H1 (cell line): ENCODE measurements around the gene IKZF3. TPM values are rescaled to one million over a fixed set of nuclear protein-coding genes. Genes with fewer than 3 reads are reported as not detected.

Experiments
- POU5F1 ChIP-seq: IDR thresholded peaks from 2 replicates; pipeline ENCODE4 v1.6.1; 2011; ENCODE audit warnings: low read depth, mild to moderate bottlenecking, low read length, moderate library complexity
- SIN3A ChIP-seq, 2 experiments: IDR thresholded peaks in 1 of 2; conservative IDR thresholded peaks in 1 of 2; 2 replicates each; pipeline ENCODE4 v1.6.1; 2011 to 2012; ENCODE audit warnings: low read length in 2 of 2, improper control_type of control experiment in 1 of 2, low read depth in 1 of 2, mild to moderate bottlenecking in 1 of 2
- polyA plus RNA-seq, 7 experiments: library from polyadenylated mRNA; depleted of rRNA in 3 of 7; stranded (reverse) in 5 of 7; unstranded in 2 of 7; fragments of >200 nt in 5 of 7; fragments of 200-250 nt in 2 of 7; gene quantifications; 1 replicate in 5 of 7; 2 replicates in 1 of 7; 4 replicates in 1 of 7; pipeline versions ENCODE4 v1.2.1 to v1.2.3, GENCODE V29; 2011 to 2013; ENCODE audit warnings: missing spikeins in 2 of 7, mixed read lengths in 2 of 7
- total RNA-seq: library from RNA; stranded (reverse); fragmentation: NEBNext Ultra II Directional; extraction: Animal tissue kit (Norgen Biotek cat#: 25700); gene quantifications from 2 replicates; pipeline ENCODE4 v1.2.1, GENCODE V29; 2021

The IKZF3 gene
- total and polyA plus RNA-seq, 2 of the 8 experiments (the other 6 are each of a cell fraction or from before 2014, with no cell fraction given) = 0.23 to 0.56 TPM

DNA sequence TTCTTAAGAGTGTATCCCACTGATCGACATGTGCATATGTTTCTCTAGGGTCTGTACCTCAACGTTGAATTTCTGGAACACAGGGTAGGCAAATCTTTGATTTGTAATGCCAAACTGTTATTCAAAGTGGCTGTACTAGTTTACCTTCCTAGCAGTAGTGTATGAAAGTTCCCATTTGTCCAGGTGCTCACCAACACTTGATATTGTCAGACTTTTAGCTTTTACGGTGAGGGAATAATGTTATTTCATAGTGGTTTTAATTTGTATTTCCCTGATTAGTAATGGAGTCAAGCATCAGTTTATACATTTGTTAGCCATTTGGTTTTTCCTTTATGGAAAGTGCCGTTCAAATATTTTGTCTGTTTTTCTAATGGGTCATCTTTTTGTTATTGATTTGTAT lies 34.0 kb upstream of the IKZF3 start (continued):
- no peak for TF ChIP-seq SIN3A (conservative IDR thresholded peaks at IDR 0.05 in 1 of 2, IDR thresholded peaks at IDR 0.05 in 1 of 2; ENCODE audit: low read depth in 1 of 2, low read length in 2 of 2)
- TF ChIP-seq POU5F1 = no peak
